A673 (cell line): ENCODE results near the gene PARVA.

Source experiments
- EZH2 ChIP-seq: fragments of 200-600 bp; sonication (generic); IDR thresholded peaks from 2 replicates; pipeline ENCODE4 v1.6.1; 2017; ENCODE audit warnings: borderline replicate concordance, low read depth, mild to moderate bottlenecking, mixed read lengths, antibody characterized with exemption, low read length; ENCODE audit not compliant: poor library complexity, severe bottlenecking
- TF ChIP-seq, protein P1 (sequence below): fragments of 300-800, 200-600 bp; sonication (generic); conservative IDR thresholded peaks from 2 replicates; pipeline ENCODE4 v1.5.1; 2017; ENCODE audit warnings: low read depth, mild to moderate bottlenecking, antibody characterized with exemption, low read length, moderate library complexity, mixed read lengths

DNA sequence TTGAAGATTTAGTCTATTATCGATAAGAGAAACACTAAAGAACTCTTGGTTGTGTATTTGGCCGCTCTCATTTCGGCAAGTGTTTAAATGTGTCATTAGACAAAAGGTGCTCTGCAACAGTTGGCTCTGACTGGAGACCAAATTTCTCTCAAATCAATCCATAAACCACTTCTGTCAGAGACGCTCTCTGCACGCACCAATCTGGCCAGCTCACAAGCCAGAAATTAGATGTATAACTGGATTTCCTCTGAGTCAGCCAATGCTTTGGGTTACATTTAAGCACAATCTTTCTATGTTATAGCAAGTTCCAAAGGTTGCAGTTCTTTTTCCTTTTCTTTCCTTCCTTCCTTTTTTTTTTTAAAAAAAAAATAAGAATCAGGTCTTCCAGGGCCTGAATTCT, 17.6 kb upstream of the PARVA start:
- TF ChIP-seq, protein P1, sequence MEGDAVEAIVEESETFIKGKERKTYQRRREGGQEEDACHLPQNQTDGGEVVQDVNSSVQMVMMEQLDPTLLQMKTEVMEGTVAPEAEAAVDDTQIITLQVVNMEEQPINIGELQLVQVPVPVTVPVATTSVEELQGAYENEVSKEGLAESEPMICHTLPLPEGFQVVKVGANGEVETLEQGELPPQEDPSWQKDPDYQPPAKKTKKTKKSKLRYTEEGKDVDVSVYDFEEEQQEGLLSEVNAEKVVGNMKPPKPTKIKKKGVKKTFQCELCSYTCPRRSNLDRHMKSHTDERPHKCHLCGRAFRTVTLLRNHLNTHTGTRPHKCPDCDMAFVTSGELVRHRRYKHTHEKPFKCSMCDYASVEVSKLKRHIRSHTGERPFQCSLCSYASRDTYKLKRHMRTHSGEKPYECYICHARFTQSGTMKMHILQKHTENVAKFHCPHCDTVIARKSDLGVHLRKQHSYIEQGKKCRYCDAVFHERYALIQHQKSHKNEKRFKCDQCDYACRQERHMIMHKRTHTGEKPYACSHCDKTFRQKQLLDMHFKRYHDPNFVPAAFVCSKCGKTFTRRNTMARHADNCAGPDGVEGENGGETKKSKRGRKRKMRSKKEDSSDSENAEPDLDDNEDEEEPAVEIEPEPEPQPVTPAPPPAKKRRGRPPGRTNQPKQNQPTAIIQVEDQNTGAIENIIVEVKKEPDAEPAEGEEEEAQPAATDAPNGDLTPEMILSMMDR: no peak
- no peak for TF ChIP-seq EZH2
